Measurements from ENCODE around the gene BMF.
A peak's percentile ranks its signal among the peaks of the same experiment; 100 is the strongest.

The BMF gene

DNA sequence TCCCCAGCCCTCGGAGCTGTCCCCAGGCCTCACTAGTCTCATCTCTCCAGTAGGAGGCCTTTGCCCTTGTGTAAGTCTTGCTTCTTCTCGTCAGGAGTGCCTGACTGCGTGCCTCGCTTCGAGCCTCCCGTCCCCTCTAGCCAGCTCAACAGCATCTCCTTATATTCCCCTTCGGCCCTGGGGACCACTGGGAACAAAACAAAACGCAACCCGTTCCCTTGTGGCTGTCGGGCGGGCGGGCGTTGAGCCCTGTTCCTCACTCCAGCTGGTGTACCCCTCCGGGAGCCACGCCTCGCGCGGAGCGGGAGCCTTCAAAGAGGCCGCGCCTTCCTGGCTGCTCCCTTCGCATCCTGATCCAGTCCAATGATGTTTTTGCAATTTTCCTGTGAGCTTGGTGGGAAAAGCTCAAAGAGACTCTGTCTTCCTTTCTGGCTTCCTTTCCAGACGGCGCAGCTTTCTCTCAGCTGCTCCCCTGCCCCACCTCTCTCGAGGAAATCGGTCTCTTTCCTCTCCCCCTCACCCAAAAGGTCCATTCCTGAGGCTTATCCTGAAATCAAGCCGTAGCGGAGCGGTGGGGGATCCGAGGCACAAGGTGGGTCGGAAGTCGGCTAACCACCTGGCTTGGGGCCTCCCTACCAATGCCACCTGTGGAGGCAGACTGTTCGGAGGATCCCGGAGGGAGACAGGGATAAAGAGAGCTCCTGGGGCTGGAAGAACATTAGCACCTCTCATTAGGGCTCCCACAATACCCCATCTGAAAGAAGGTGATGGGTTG is 36.3 kb downstream of the BMF start:
- TF ChIP-seq, protein P1, sequence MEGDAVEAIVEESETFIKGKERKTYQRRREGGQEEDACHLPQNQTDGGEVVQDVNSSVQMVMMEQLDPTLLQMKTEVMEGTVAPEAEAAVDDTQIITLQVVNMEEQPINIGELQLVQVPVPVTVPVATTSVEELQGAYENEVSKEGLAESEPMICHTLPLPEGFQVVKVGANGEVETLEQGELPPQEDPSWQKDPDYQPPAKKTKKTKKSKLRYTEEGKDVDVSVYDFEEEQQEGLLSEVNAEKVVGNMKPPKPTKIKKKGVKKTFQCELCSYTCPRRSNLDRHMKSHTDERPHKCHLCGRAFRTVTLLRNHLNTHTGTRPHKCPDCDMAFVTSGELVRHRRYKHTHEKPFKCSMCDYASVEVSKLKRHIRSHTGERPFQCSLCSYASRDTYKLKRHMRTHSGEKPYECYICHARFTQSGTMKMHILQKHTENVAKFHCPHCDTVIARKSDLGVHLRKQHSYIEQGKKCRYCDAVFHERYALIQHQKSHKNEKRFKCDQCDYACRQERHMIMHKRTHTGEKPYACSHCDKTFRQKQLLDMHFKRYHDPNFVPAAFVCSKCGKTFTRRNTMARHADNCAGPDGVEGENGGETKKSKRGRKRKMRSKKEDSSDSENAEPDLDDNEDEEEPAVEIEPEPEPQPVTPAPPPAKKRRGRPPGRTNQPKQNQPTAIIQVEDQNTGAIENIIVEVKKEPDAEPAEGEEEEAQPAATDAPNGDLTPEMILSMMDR (IDR thresholded peaks at IDR 0.05; ENCODE audit: control extremely low read depth, extremely low read depth, low read depth, missing control alignments) = no peak
- DNase-seq (ENCODE audit: extremely low spot score) = no peak
- POLR2A ChIA-PET = no interaction called here
- CTCF ChIA-PET = interaction anchor here (1.0 to 1.7 kb wide), 7 partner anchors 9 to 34 kb away, joined by 4 to 7 read pairs (median 4); no protein-coding TSS in a partner anchor

DNA sequence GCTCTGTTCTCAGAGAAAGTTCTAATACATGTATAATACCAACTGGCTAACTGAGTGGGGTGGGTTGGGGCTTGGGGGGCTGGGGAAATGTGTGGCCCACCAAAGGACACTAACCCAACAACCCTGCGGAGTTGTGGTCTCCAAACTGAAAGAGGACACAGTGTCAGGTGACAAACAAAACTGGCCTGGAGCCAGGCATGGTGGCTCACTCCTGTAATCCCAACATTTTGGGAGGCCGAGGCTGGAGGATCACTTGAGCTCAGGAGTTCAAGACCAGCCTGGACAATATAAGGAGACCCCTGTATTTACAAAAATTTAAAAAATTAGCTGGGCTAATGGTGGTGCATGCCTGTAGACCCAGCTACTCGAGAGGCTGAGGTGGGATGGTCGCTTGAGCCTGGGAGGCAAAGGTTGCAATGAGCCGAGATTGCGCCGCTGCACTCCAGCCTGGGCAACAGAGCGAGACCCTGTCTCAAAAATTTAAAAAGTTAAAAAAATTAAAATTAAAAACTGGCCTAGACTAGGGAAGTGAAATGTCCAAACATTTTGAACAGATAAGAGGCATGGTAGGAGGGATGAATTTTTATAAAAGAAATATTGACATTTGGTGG is 38.0 kb downstream of the BMF start:
- TF ChIP-seq, protein P1 (IDR thresholded peaks at IDR 0.05; ENCODE audit: control extremely low read depth, extremely low read depth, low read depth, missing control alignments) = no peak
- POLR2A ChIA-PET = interaction anchor here (1.6 kb wide), 1 partner anchor 36 kb away, joined by 5 read pairs; no protein-coding TSS in a partner anchor
- DNase-seq (ENCODE audit: extremely low spot score) = no peak
- CTCF ChIA-PET = interaction anchor here (1.0 to 2.5 kb wide), 10 partner anchors 10 to 45 kb away, joined by 3 to 14 read pairs (median 6); no protein-coding TSS in a partner anchor

DNA sequence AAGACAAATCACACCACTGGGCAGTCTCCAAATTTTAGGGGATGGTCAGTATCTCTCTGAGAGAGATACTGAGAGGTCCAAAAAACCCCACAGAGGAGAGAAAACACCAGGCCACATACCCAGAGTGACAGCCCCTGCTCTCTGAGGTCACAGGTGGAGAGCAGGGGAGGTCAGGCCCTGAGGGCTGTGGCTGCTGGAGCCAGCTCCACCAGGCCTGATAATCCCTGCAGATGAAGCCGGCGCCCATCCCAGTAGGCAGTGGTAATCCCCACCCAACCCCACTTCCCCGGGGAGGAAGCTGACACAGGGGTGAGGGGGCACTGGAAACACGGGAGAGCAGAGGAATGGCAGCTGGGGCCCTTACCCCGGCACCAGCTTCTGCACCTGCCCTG is 38.5 kb downstream of the BMF start:
- ChIA-PET CTCF (interaction anchor here (1.0 to 2.5 kb wide), 10 partner anchors 9 to 45 kb away, joined by 3 to 14 read pairs (median 6); no protein-coding TSS in a partner anchor), POLR2A (interaction anchor here (1.6 kb wide), 1 partner anchor 36 kb away, joined by 5 read pairs; no protein-coding TSS in a partner anchor)
- no peak for DNase-seq (ENCODE audit: extremely low spot score)
- TF ChIP-seq, protein P1 (IDR thresholded peaks at IDR 0.05; ENCODE audit: control extremely low read depth, extremely low read depth, low read depth, missing control alignments) = no peak

DNA sequence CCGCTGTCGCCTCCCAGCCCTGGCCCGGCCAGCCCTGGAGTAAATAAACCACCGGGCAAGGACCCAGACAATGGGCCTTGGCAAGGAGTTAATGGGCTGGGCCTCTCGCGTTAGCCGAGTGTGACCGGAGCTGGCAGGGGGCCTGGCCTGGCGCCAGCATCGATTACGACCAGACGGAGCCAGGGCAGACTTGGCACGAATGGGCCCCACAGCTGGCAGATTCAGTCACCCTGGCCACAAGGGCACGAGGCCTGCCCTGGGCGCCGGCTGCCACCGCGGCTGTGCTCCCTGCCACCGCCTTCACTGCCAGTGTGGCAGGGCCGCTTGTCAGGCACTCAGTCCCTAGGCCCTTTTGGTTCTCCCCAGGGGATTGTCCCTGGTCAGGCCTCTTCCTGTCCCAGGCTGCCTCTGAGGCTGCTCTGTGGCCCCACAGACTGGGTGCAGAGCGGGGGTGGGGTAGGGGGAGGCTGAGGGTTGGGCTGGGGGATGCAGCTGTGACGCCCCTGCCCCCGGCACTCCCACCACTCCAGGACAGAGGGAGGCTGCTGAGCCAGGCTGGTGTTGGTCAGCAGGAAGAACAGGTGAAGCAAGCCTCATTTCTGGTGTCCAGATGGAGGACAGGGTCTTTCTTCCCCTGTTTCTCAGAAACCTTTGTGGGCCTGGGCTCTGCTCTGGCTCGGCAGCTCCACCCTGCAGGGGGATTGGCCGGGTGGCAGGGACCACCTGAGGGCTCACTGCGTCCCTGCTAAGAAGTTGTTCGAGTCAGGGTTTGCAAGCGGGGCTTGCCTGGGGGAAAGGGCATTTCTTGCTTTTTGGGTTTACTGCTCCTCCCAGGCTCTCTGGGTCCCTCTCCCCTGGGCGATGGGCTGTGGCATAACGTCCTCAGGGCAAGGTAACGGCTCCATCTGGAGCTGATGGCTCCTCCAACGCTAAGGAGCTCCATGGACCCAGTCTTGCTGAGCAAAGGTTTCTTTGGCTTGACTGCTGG is 39.2 kb downstream of the BMF start:
- POLR2A ChIA-PET = interaction anchor here (0.6 to 1.6 kb wide), 2 partner anchors 37 to 267 kb away, joined by 3 to 5 read pairs; no protein-coding TSS in a partner anchor
- CTCF ChIA-PET = interaction anchor here (1.0 to 2.5 kb wide), 10 partner anchors 8 to 46 kb away, joined by 3 to 14 read pairs (median 6); no protein-coding TSS in a partner anchor
- TF ChIP-seq, protein P1 (IDR thresholded peaks at IDR 0.05; ENCODE audit: control extremely low read depth, extremely low read depth, low read depth, missing control alignments) = no peak
- peak; percentile 80 for DNase-seq (ENCODE audit: extremely low spot score)

DNA sequence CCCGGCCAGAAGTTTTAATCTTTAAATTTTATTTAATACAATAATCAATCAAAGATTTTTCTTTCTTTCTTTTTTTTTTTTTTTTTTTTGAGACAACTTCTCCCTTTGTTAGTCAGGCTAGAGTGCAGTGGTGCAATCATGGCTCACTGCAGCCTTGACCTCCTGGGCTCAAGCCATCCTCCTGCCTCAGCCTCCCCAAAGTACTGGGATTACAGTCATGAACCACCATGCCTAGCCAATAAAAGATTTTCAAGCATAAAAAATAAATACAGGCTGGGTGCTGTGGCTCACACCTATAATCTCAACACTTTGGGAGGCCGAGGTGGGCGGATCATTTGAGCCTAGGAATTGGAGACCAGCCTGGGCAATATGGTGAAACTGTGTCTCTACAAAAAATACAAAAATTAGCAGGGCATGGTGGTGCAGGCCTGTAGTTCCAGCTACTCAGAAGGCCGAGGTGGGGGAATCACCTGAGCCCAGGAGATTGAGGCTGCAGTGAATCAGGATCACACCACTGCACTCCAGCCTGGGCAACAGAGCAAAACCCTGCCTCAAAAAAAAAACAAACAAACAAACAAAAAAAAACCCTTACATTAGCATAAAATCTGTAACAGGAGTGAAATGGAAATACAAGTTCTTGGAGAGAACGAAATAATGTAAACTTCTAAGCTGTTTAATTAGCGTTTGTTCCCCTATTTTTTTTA is 40.6 kb downstream of the BMF start:
- TF ChIP-seq, protein P1 (IDR thresholded peaks at IDR 0.05; ENCODE audit: control extremely low read depth, extremely low read depth, low read depth, missing control alignments) = no peak
- ChIA-PET POLR2A (no interaction called here), CTCF (interaction anchor here (1.8 kb wide), 1 partner anchor 11 kb away, joined by 5 read pairs; no protein-coding TSS in a partner anchor)
- DNase-seq (ENCODE audit: extremely low spot score) = no peak

Data from GM10248 (cell line).